Heart left ventricle (tissue), 16 donors: Measurements from ENCODE around the gene HRH3. TPM values are rescaled to one million over a fixed set of nuclear protein-coding genes. Genes with fewer than 3 reads are reported as not detected.

Source experiments
- ATAC-seq, 4 donors: fragments of 200-7000 bp; cut with Tn5 transposase; one replicate each; pipeline ENCODE4 v1.9.1; 2020 to 2022; ENCODE audit warnings: moderate library complexity in 4 of 4, mild to moderate bottlenecking in 3 of 4, moderate number of reproducible peaks in 1 of 4
- DNase-seq, 5 donors: peaks; one replicate each; pipeline ENCODE4 v3.0.0-alpha.2; 2020
- H3K27ac ChIP-seq, 12 donors: fragments of 200-600 bp; sonication (generic) in 4 of 12; one replicate each; pipeline versions ENCODE4 v1.5.0 to v1.8.0; 2016 to 2022; ENCODE audit warnings: mild to moderate bottlenecking in 2 of 12
- H3K27me3 ChIP-seq, 9 donors: fragments of 200-600 bp; sonication (generic) in 2 of 9; one replicate each; pipeline versions ENCODE4 v1.5.1 to v1.8.0; 2016 to 2022; ENCODE audit warnings: mild to moderate bottlenecking in 3 of 9
- H3K36me3 ChIP-seq, 9 donors: fragments of 200-600 bp; sonication (generic) in 2 of 9; one replicate each; pipeline versions ENCODE4 v1.5.0 to v1.8.0; 2018 to 2022; ENCODE audit warnings: mild to moderate bottlenecking in 2 of 9
- H3K4me1 ChIP-seq, 12 donors: fragments of 200-600 bp; sonication (generic) in 4 of 12; one replicate each; pipeline versions ENCODE4 v1.5.0 to v1.8.0; 2016 to 2022; ENCODE audit warnings: mild to moderate bottlenecking in 3 of 12
- H3K4me3 ChIP-seq, 12 donors: fragments of 200-600 bp; sonication (generic) in 4 of 12; one replicate each; pipeline versions ENCODE4 v1.5.0 to v1.8.0; 2017 to 2022; ENCODE audit warnings: mild to moderate bottlenecking in 9 of 12, moderate library complexity in 4 of 12
- H3K9me3 ChIP-seq, 12 donors: fragments of 200-600 bp; sonication (generic) in 4 of 12; one replicate each; pipeline versions ENCODE4 v1.5.0 to v1.8.0; 2016 to 2022; ENCODE audit warnings: mild to moderate bottlenecking in 1 of 12
- POLR2A ChIP-seq, 2 donors: fragments of 450-650 bp; IDR thresholded peaks; one replicate each; pipeline ENCODE4 v1.6.1; 2017; ENCODE audit warnings: antibody characterized with exemption in 2 of 2, mild to moderate bottlenecking in 2 of 2, moderate library complexity in 2 of 2
- WGBS, 4 donors: extraction: QIAGEN DNeasy Blood & Tissue Kit in 2 of 4; methylation state at CpG; one replicate each; pipeline versions ENCODE4 v1.1.5 to v1.1.7; 2013 to 2018; 5-methylcytosine and 5-hydroxymethylcytosine counted together
- intact Hi-C, 10 donors: fragments of 100-400 bp; cut with DNase I; formaldehyde crosslinking; loops; one replicate each; pipeline versions ENCODE4 v1.11.1 to v1.14.2; 2022
- polyA plus RNA-seq, 2 donors: library from polyadenylated mRNA; stranded (reverse); fragments of 200-250 nt; gene quantifications; one replicate each; pipeline ENCODE4 v1.2.3, GENCODE V29; 2013
- total RNA-seq, 9 donors: library from RNA; depleted of rRNA in 2 of 9; stranded (reverse); fragments of >200 nt in 2 of 9; fragmentation: NEBNext Ultra II Directional in 3 of 9; extraction: Animal tissue kit (Norgen Biotek cat#: 25700) in 3 of 9; gene quantifications; one replicate each; pipeline versions ENCODE4 v1.1.0 to v1.2.4, GENCODE V29; 2016 to 2023
- TF ChIP-seq, protein P1 (sequence below), 12 donors: fragments of 200-600 bp; sonication (generic) in 4 of 12; IDR thresholded peaks; one replicate each; pipeline versions ENCODE4 v1.5.0 to v1.8.0; 2018 to 2022; ENCODE audit warnings: antibody characterized with exemption in 12 of 12, mild to moderate bottlenecking in 5 of 12
- donor health status: ischemic (EF 13 %, LVEDD 7.1; RV severe dilation, severe dysfunction).
- donor health status: healthy with polysubstance abuse.
- donor health status: DM: no; HTN: yes; CAD: no.
- donor health status: DM: no; HTN: no; CAD: no.
- donor health status: ischemic (EF 25% LVEDD 6.9; RV normal size, moderate dysfunction).
- donor health status: ischemic (EF 25% LVEDD 5.7; RV mildly dilated, moderate dysfunction).
- donor health status: healthy.
- donor health status: DM: yes; HTN: yes; CAD: no.
- donor health status: ischemic (EF 35%, LVEDD 5.7; RV mildly dilated, moderate dysfunction).
- donor health status: nonischemic (EF 11% LVEDD 7.7; RV severe dilation, severe dysfunction).
- donor health status: DM: yes; HTN: yes; CAD: no.
- donor health status: PGD.
- donor health status: ischemic (EF 29% LVEDD 5.4; RV normal size, mild dysfunction).
- donor health status: nonischemic (EF 23%, LVEDD 6.1; RV moderate dilation, normal function).

Gene HRH3
- total and polyA plus RNA-seq, 11 donors = not detected

DNA sequence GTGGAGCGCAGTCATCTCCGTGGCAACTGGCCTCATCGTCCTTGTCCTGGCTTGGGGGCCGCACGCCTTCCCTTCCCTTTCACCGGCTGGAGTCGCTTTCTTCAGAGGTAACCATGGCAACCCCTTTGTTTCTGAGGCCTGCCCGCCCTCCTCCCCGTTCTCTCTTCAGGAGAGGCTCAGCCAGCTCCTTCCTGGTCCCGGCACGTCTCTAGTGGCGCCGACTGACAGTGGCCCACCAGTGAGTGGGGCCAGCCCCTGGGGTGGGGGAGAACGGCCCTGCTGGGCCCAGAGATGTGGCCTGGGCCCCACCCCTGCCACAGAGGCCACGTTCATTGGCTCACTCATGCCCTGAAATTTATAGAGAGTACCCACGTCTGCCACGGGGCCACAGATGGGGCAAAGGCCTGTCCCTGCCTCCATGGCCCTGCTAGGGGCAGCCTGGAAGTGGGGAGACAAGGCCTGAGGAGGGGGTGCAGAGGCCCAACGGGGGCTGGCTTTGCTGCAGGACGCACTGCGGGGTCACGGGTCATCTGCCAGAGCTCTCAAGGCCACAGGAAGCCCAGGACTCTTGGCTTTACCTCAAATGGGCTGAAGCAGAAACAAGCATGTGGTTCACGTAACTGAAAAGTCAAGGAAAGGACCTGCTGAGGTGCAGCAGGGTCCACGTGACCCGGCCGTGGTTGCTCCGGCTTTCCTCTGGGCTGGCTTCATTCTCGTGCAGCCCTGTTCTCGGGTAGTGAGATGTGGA, 16.9 kb upstream of the HRH3 start:
- TF ChIP-seq POLR2A (IDR thresholded peaks at IDR 0.05) = no peak
- TF ChIP-seq, protein P1, sequence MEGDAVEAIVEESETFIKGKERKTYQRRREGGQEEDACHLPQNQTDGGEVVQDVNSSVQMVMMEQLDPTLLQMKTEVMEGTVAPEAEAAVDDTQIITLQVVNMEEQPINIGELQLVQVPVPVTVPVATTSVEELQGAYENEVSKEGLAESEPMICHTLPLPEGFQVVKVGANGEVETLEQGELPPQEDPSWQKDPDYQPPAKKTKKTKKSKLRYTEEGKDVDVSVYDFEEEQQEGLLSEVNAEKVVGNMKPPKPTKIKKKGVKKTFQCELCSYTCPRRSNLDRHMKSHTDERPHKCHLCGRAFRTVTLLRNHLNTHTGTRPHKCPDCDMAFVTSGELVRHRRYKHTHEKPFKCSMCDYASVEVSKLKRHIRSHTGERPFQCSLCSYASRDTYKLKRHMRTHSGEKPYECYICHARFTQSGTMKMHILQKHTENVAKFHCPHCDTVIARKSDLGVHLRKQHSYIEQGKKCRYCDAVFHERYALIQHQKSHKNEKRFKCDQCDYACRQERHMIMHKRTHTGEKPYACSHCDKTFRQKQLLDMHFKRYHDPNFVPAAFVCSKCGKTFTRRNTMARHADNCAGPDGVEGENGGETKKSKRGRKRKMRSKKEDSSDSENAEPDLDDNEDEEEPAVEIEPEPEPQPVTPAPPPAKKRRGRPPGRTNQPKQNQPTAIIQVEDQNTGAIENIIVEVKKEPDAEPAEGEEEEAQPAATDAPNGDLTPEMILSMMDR (IDR thresholded peaks at IDR 0.05) = no peak
- peaks cover 0 to 3% (median 0%) of the 10 kb centered on the region in 12 donors for H3K9me3 ChIP-seq
- H3K36me3 ChIP-seq = peaks cover 0 to 6% (median 0%) of the 10 kb centered on the region in 9 donors
- no peak for ATAC-seq
- H3K4me3 ChIP-seq = no peak overlapping the region
- H3K4me1 ChIP-seq = peaks cover 6 to 77% (median 35%) of the 10 kb centered on the region in 12 donors
- H3K27me3 ChIP-seq = no peaks in the 10 kb centered on the region
- peak in 1 of 5 donors; percentile 52 for DNase-seq
- intact Hi-C loops = loop anchor here in 5 of 10 donors (5.0 to 10.0 kb wide), 5 partner anchors 50 to 170 kb away; partner anchors contain the start of genes MTG2 (in 3 of the 5), CABLES2 (in 1 of the 5), PSMA7 (in 1 of the 5) and SS18L1 (in 1 of the 5)
- WGBS, 4 donors = 51 to 59% (median 53%) methylated on average over 22 to 28 of the region's 28 CpGs
- H3K27ac ChIP-seq = peak overlapping the region in 9 of 12 donors; percentile 6 to 84 (median 61)

DNA sequence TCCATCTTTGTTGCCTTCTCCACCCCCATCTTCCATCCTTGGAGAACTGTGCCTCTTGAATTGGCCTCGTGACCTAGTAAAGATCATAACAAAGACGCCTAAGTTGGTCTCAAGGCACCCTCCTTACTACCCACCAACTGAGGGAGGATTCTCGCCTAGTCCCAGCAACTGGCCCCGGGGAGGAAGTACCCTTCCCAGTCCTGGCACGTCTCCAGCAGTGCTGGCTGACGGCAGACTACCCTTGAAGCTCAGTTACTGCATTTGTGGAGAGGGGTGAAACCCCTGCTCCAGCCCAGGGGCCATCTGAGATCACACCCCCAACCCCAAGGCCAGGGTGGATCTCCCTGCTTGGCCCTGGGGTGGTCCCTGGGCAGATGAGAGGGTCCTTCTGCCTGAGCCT, 16.1 kb upstream of the HRH3 start:
- peaks cover 6 to 69% (median 28%) of the 10 kb centered on the region in 12 donors for H3K4me1 ChIP-seq
- intact Hi-C loops = loop anchor here in 5 of 10 donors (5.0 to 10.0 kb wide), 5 partner anchors 51 to 171 kb away; partner anchors contain the start of genes MTG2 (in 3 of the 5), CABLES2 (in 1 of the 5), PSMA7 (in 1 of the 5) and SS18L1 (in 1 of the 5)
- peak in 1 of 5 donors; percentile 65 for DNase-seq

GRCh38 chr20:62235777-62236157, 15.7 kb upstream of the HRH3 start:
- intact Hi-C loops = loop anchor here in 5 of 10 donors (5.0 to 10.0 kb wide), 5 partner anchors 51 to 172 kb away; partner anchors contain the start of genes MTG2 (in 3 of the 5), CABLES2 (in 1 of the 5), PSMA7 (in 1 of the 5) and SS18L1 (in 1 of the 5)
- no peaks in the 10 kb centered on the region for H3K36me3 ChIP-seq
- H3K27me3 ChIP-seq = no peaks in the 10 kb centered on the region
- DNase-seq (peak in 1 of 5 donors; percentile 53), ATAC-seq (no peak)
- peaks cover 6 to 65% (median 24%) of the 10 kb centered on the region in 12 donors for H3K4me1 ChIP-seq
- peaks cover 0 to 3% (median 0%) of the 10 kb centered on the region in 12 donors for H3K9me3 ChIP-seq
- peak overlapping the region in 10 of 12 donors; percentile 23 to 87 (median 78) for H3K27ac ChIP-seq
- H3K4me3 ChIP-seq = peak overlapping the region in 7 of 12 donors; percentile 2 to 37 (median 24)
- no peak for TF ChIP-seq POLR2A (IDR thresholded peaks at IDR 0.05)
- TF ChIP-seq, protein P1 (IDR thresholded peaks at IDR 0.05) = no peak
- 77 to 91% (median 88%) methylated on average over 7 to 9 of the region's 9 CpGs for WGBS, 4 donors

More for the DNA sequence above, 16.1 kb upstream of the HRH3 start:
- Histone ChIP-seq H3K9me3 (peaks cover 0 to 3% (median 0%) of the 10 kb centered on the region in 12 donors), H3K4me3 (no peak overlapping the region), H3K27ac (peak overlapping the region in 6 of 12 donors; percentile 10 to 84 (median 60)), H3K36me3 (peaks cover 0 to 2% (median 0%) of the 10 kb centered on the region in 9 donors), H3K27me3 (no peaks in the 10 kb centered on the region)
- WGBS, 4 donors = 54 to 75% (median 58%) methylated on average over 4 to 6 of the region's 6 CpGs
- no peak for ATAC-seq
- no peak for TF ChIP-seq POLR2A (IDR thresholded peaks at IDR 0.05)
- TF ChIP-seq, protein P1 (IDR thresholded peaks at IDR 0.05) = no peak
